Stimulated activated CD8-positive, alpha-beta memory T cell treated with anti-CD3 and anti-CD28 coated beads, Interleukin-7, amount 100 ng/mL, for 24 hours (primary cell): ENCODE results near the gene DGKE.

Source experiments
- DNase-seq: peaks from one replicate; pipeline ENCODE4 v3.0.0-alpha.2; 2020; ENCODE audit warnings: low read depth

The DGKE gene

GRCh38 chr17:56914581-56915273 lies 80.8 kb downstream of the DGKE start:
- DNase-seq = no peak

GRCh38 chr17:56917559-56918296 lies 83.8 kb downstream of the DGKE start:
- DNase-seq = no peak

- DNase-seq = no peak
These were observed 85.0 kb downstream of the DGKE start for GRCh38 chr17:56918916-56919315.
